ENCODE measurements around the gene TOLLIP.

GRCh38 chr11:1304380-1304779 lies 5.1 kb downstream of the TOLLIP start:
- no peak for TF ChIP-seq SNAI2 (CRISPR knock-in tag; IDR thresholded peaks at IDR 0.05)
- no peak for TF ChIP-seq TOX (CRISPR knock-in tag; IDR thresholded peaks at IDR 0.05; ENCODE audit: borderline replicate concordance)
- TF ChIP-seq RARB (CRISPR knock-in tag; IDR thresholded peaks at IDR 0.05), result no peak
- no peak for TF ChIP-seq PATZ1 (CRISPR knock-in tag; IDR thresholded peaks at IDR 0.05; ENCODE audit: borderline replicate concordance)
- TF ChIP-seq ZFP3 (CRISPR knock-in tag; IDR thresholded peaks at IDR 0.05), result no peak
- no peak for TF ChIP-seq TCF4 (CRISPR knock-in tag; IDR thresholded peaks at IDR 0.05; ENCODE audit: borderline replicate concordance)
- no peak for TF ChIP-seq OSR1 (CRISPR knock-in tag; IDR thresholded peaks at IDR 0.05)
- no peak for TF ChIP-seq ARNTL (CRISPR knock-in tag; IDR thresholded peaks at IDR 0.05; ENCODE audit: borderline replicate concordance, low read depth)
- TF ChIP-seq TSHZ2 (CRISPR knock-in tag; IDR thresholded peaks at IDR 0.05), result no peak
- no peak for TF ChIP-seq GLIS3 (CRISPR knock-in tag; IDR thresholded peaks at IDR 0.05)
